K562 (cell line): ENCODE measurements around the gene MLC1. TPM values are rescaled to one million over a fixed set of nuclear protein-coding genes. Genes with fewer than 3 reads are reported as not detected.

ENCODE experiments used
- SMARCE1 ChIP-seq: fragments of 450-650 bp; IDR thresholded peaks from 2 replicates; pipeline ENCODE4 v1.7.1; 2016; ENCODE audit warnings: mild to moderate bottlenecking
- SP2 ChIP-seq: IDR thresholded peaks from 2 replicates; pipeline ENCODE4 v1.6.1; 2011; ENCODE audit warnings: mild to moderate bottlenecking, low read depth, low read length, moderate library complexity; ENCODE audit not compliant: poor library complexity, severe bottlenecking; ENCODE audit errors: extremely low read depth
- SRSF3 ChIP-seq: fragments of 200-400 bp; formaldehyde crosslinking; IDR thresholded peaks from 2 replicates; pipeline ENCODE4 v1.6.1; 2016; ENCODE audit warnings: mild to moderate bottlenecking, low read length, moderate library complexity; ENCODE audit not compliant: insufficient read depth
- STAT5A ChIP-seq: IDR thresholded peaks from 2 replicates; pipeline ENCODE4 v1.6.1; 2012; ENCODE audit warnings: low read length, inconsistent platforms, borderline replicate concordance
- polyA plus RNA-seq, 8 experiments: library from polyadenylated mRNA; depleted of rRNA in 4 of 8; stranded (reverse) in 5 of 8; unstranded in 3 of 8; fragments of >200 nt; fragmentation: Nextera tagmentation in 2 of 8; fragmentation: Illumina TruSeq in 1 of 8; extraction: Ambion mirVana in 2 of 8; extraction: Trizol in 1 of 8; gene quantifications; 2 replicates each; pipeline versions ENCODE4 v1.2.1 to v1.2.3, GENCODE V29; 2011 to 2014; ENCODE audit warnings: inconsistent platforms in 1 of 8, missing spikeins in 1 of 8
- total RNA-seq, 7 experiments: library from RNA; depleted of rRNA in 6 of 7; stranded (reverse); fragments of >200 nt in 6 of 7; fragmentation: Illumina TruSeq in 2 of 7; extraction: Trizol in 2 of 7; gene quantifications; 2 replicates each; pipeline versions ENCODE4 v1.2.1 to v1.2.3, GENCODE V29; 2011 to 2021; ENCODE audit warnings: low replicate concordance in 1 of 7
- TF ChIP-seq, protein P1 (sequence below): IDR thresholded peaks from 3 replicates; pipeline ENCODE4 v1.6.1; 2011; ENCODE audit warnings: borderline replicate concordance, mild to moderate bottlenecking; ENCODE audit not compliant: insufficient read length, insufficient read depth
- TF ChIP-seq, protein P2 (sequence below): fragments of 450-650 bp; IDR thresholded peaks from 2 replicates; pipeline ENCODE4 v1.6.1; 2018; ENCODE audit not compliant: partially characterized antibody
- TF ChIP-seq, protein P3 (sequence below): fragments of 150-350 bp; IDR thresholded peaks from 2 replicates; pipeline ENCODE4 v1.6.1; 2014; ENCODE audit warnings: low read depth, mild to moderate bottlenecking, low read length, borderline replicate concordance
- TF ChIP-seq, protein P4 (sequence below), 2 experiments: fragments of 450-650 bp; conservative IDR thresholded peaks; 2 replicates each; pipeline ENCODE4 v1.6.1; 2017; ENCODE audit warnings: mild to moderate bottlenecking in 2 of 2, moderate library complexity in 2 of 2
- TF ChIP-seq, protein P5 (sequence below): fragments of 250-450 bp; sonication (Bioruptor Pico); IDR thresholded peaks from 2 replicates; pipeline ENCODE4 v1.8.0; 2022; ENCODE audit warnings: moderate library complexity, mild to moderate bottlenecking, inconsistent platforms

MLC1 gene
- total and polyA plus RNA-seq, 9 of the 15 experiments (the other 6 are each of a cell fraction or from before 2014, with no cell fraction given) = 0.06 to 0.98 (median 0.39) TPM

DNA sequence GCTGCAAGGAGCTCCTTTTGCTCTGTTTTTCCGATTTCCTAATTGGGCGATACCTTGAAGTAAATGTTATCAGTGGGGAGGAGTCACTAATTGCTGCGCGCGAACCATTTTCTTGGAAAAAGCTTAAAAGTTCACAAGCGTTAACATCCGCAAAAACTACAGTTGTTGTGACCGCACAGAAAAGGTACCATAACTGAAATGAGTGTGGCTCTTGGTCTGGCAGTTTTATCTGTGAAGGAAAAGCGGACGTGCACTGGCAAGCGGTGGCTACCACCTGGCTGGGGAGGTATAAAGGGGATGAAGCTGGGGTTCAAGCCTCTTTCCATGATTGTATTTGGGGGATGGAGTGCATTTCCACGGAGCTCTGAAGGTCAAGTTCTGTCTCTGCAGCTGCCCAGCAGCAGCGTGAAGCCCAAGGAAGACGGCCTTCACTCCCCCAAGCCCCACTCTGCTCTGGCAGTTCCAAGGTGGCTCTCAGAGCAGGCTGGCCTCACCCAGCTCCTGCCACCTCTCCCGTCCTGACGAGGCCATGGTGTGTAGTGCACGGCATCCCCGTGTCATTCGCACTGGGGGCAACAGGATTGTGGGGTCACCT lies 32.0 kb upstream of the MLC1 start (continued):
- TF ChIP-seq SP2 (no peak), SMARCE1 (0 out of 2 replicates have a peak, but pooled peaks have one; percentile 29), STAT5A (peak; percentile 50; the same call in 1 of the 2 replicates), SRSF3 (no peak)
- TF ChIP-seq, protein P1, sequence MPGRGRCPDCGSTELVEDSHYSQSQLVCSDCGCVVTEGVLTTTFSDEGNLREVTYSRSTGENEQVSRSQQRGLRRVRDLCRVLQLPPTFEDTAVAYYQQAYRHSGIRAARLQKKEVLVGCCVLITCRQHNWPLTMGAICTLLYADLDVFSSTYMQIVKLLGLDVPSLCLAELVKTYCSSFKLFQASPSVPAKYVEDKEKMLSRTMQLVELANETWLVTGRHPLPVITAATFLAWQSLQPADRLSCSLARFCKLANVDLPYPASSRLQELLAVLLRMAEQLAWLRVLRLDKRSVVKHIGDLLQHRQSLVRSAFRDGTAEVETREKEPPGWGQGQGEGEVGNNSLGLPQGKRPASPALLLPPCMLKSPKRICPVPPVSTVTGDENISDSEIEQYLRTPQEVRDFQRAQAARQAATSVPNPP = no peak
- TF ChIP-seq, protein P2, sequence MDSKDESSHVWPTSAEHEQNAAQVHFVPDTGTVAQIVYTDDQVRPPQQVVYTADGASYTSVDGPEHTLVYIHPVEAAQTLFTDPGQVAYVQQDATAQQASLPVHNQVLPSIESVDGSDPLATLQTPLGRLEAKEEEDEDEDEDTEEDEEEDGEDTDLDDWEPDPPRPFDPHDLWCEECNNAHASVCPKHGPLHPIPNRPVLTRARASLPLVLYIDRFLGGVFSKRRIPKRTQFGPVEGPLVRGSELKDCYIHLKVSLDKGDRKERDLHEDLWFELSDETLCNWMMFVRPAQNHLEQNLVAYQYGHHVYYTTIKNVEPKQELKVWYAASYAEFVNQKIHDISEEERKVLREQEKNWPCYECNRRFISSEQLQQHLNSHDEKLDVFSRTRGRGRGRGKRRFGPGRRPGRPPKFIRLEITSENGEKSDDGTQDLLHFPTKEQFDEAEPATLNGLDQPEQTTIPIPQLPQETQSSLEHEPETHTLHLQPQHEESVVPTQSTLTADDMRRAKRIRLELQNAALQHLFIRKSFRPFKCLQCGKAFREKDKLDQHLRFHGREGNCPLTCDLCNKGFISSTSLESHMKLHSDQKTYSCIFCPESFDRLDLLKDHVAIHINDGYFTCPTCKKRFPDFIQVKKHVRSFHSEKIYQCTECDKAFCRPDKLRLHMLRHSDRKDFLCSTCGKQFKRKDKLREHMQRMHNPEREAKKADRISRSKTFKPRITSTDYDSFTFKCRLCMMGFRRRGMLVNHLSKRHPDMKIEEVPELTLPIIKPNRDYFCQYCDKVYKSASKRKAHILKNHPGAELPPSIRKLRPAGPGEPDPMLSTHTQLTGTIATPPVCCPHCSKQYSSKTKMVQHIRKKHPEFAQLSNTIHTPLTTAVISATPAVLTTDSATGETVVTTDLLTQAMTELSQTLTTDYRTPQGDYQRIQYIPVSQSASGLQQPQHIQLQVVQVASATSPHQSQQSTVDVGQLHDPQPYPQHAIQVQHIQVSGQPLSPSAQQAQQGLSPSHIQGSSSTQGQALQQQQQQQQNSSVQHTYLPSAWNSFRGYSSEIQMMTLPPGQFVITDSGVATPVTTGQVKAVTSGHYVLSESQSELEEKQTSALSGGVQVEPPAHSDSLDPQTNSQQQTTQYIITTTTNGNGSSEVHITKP = peak; percentile 79
- TF ChIP-seq, protein P3, sequence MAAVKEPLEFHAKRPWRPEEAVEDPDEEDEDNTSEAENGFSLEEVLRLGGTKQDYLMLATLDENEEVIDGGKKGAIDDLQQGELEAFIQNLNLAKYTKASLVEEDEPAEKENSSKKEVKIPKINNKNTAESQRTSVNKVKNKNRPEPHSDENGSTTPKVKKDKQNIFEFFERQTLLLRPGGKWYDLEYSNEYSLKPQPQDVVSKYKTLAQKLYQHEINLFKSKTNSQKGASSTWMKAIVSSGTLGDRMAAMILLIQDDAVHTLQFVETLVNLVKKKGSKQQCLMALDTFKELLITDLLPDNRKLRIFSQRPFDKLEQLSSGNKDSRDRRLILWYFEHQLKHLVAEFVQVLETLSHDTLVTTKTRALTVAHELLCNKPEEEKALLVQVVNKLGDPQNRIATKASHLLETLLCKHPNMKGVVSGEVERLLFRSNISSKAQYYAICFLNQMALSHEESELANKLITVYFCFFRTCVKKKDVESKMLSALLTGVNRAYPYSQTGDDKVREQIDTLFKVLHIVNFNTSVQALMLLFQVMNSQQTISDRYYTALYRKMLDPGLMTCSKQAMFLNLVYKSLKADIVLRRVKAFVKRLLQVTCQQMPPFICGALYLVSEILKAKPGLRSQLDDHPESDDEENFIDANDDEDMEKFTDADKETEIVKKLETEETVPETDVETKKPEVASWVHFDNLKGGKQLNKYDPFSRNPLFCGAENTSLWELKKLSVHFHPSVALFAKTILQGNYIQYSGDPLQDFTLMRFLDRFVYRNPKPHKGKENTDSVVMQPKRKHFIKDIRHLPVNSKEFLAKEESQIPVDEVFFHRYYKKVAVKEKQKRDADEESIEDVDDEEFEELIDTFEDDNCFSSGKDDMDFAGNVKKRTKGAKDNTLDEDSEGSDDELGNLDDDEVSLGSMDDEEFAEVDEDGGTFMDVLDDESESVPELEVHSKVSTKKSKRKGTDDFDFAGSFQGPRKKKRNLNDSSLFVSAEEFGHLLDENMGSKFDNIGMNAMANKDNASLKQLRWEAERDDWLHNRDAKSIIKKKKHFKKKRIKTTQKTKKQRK = no peak
- TF ChIP-seq, protein P4, sequence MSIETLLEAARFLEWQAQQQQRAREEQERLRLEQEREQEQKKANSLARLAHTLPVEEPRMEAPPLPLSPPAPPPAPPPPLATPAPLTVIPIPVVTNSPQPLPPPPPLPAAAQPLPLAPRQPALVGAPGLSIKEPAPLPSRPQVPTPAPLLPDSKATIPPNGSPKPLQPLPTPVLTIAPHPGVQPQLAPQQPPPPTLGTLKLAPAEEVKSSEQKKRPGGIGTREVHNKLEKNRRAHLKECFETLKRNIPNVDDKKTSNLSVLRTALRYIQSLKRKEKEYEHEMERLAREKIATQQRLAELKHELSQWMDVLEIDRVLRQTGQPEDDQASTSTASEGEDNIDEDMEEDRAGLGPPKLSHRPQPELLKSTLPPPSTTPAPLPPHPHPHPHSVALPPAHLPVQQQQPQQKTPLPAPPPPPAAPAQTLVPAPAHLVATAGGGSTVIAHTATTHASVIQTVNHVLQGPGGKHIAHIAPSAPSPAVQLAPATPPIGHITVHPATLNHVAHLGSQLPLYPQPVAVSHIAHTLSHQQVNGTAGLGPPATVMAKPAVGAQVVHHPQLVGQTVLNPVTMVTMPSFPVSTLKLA (conservative IDR thresholded peaks at IDR 0.05) = no peak
- TF ChIP-seq, protein P5, sequence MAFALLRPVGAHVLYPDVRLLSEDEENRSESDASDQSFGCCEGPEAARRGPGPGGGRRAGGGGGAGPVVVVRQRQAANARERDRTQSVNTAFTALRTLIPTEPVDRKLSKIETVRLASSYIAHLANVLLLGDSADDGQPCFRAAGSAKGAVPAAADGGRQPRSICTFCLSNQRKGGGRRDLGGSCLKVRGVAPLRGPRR = no peak
